Measurements from ENCODE around the gene TRAPPC8. TPM values are rescaled to one million over a fixed set of nuclear protein-coding genes. Genes with fewer than 3 reads are reported as not detected.
"Not testable (repeated sequence)": the region's sequence is repeated elsewhere in the genome, so short reads cannot be mapped to it uniquely, and the experiment has no call there.

Gene TRAPPC8
- total RNA-seq, 1 donor from 2014 or later: 29.4 TPM

- no peak for DNase-seq (ENCODE audit: low read depth)
- H3K36me3 ChIP-seq (ENCODE audit: control insufficient read depth, insufficient read depth, low read length): peaks cover 1% of the 10 kb centered on the region
- TF ChIP-seq CTCF (IDR thresholded peaks at IDR 0.05; ENCODE audit: insufficient read depth, low read length, poor library complexity, severe bottlenecking): no peak
- H3K27me3 ChIP-seq (ENCODE audit: control insufficient read depth, insufficient read depth, low read length): no peaks in the 10 kb centered on the region
- H3K4me3 ChIP-seq (ENCODE audit: low read depth, low read length): no peak overlapping the region
These were observed 112.2 kb downstream of the TRAPPC8 start for GRCh38 chr18:31830686-31831085.

GRCh38 chr18:31828613-31829012, 114.3 kb downstream of the TRAPPC8 start:
- no peak overlapping the region for H3K4me3 ChIP-seq (ENCODE audit: low read depth, low read length)
- peaks cover 1% of the 10 kb centered on the region for H3K36me3 ChIP-seq (ENCODE audit: control insufficient read depth, insufficient read depth, low read length)
- no peak for TF ChIP-seq CTCF (IDR thresholded peaks at IDR 0.05; ENCODE audit: insufficient read depth, low read length, poor library complexity, severe bottlenecking)
- no peaks in the 10 kb centered on the region for H3K27me3 ChIP-seq (ENCODE audit: control insufficient read depth, insufficient read depth, low read length)
- DNase-seq (ENCODE audit: low read depth): no peak

GRCh38 chr18:31826673-31827325, 116.1 kb downstream of the TRAPPC8 start:
- not testable (repeated sequence) for H3K27me3 ChIP-seq (ENCODE audit: control insufficient read depth, insufficient read depth, low read length); H3K36me3 ChIP-seq (ENCODE audit: control insufficient read depth, insufficient read depth, low read length); DNase-seq (ENCODE audit: low read depth); H3K4me3 ChIP-seq (ENCODE audit: low read depth, low read length)

GRCh38 chr18:31825772-31826171, 117.2 kb downstream of the TRAPPC8 start:
- H3K27me3 ChIP-seq (ENCODE audit: control insufficient read depth, insufficient read depth, low read length): no peaks in the 10 kb centered on the region
- no peak for DNase-seq (ENCODE audit: low read depth)
- no peak overlapping the region for H3K4me3 ChIP-seq (ENCODE audit: low read depth, low read length)
- no peak for TF ChIP-seq CTCF (IDR thresholded peaks at IDR 0.05; ENCODE audit: insufficient read depth, low read length, poor library complexity, severe bottlenecking)
- peaks cover 1% of the 10 kb centered on the region for H3K36me3 ChIP-seq (ENCODE audit: control insufficient read depth, insufficient read depth, low read length)

GRCh38 chr18:31821545-31822171, 121.3 kb downstream of the TRAPPC8 start:
- TF ChIP-seq CTCF (IDR thresholded peaks at IDR 0.05; ENCODE audit: insufficient read depth, low read length, poor library complexity, severe bottlenecking): no peak
- Histone ChIP-seq H3K27me3 (ENCODE audit: control insufficient read depth, insufficient read depth, low read length) (no peaks in the 10 kb centered on the region), H3K36me3 (ENCODE audit: control insufficient read depth, insufficient read depth, low read length) (no peaks in the 10 kb centered on the region), H3K4me3 (ENCODE audit: low read depth, low read length) (no peak overlapping the region)
- no peak for DNase-seq (ENCODE audit: low read depth)

GRCh38 chr18:31819925-31820229, 123.1 kb downstream of the TRAPPC8 start:
- no peak for TF ChIP-seq CTCF (IDR thresholded peaks at IDR 0.05; ENCODE audit: insufficient read depth, low read length, poor library complexity, severe bottlenecking)
- Histone ChIP-seq H3K4me3 (ENCODE audit: low read depth, low read length) (no peak overlapping the region), H3K27me3 (ENCODE audit: control insufficient read depth, insufficient read depth, low read length) (no peaks in the 10 kb centered on the region), H3K36me3 (ENCODE audit: control insufficient read depth, insufficient read depth, low read length) (no peaks in the 10 kb centered on the region)
- no peak for DNase-seq (ENCODE audit: low read depth)
